Adrenal gland (tissue), 12 donors: ENCODE data around the gene RASA3. TPM values are rescaled to one million over a fixed set of nuclear protein-coding genes. Genes with fewer than 3 reads are reported as not detected.

Experiments
- DNase-seq, 7 donors: peaks; one replicate each; pipeline ENCODE4 v3.0.0-alpha.2; 2019 to 2020
- H3K27ac ChIP-seq, 5 donors: fragments of 200-600 bp; sonication (generic) in 4 of 5; 1 replicate in 3 of 5; 2 replicates in 2 of 5; pipeline versions ENCODE4 v1.5.1 to v1.8.0; 2016 to 2020; ENCODE audit warnings: mild to moderate bottlenecking in 1 of 5
- H3K27me3 ChIP-seq: fragments of 200-600 bp; 2 replicates; pipeline ENCODE4 v1.8.0; 2021
- H3K36me3 ChIP-seq, 2 donors: fragments of 200-600 bp; replicated peaks in 1 of 2; 1 replicate in 1 of 2; 2 replicates in 1 of 2; pipeline versions ENCODE4 v1.5.1 to v1.8.0; 2018 to 2022
- H3K4me1 ChIP-seq, 2 donors: fragments of 200-600 bp; replicated peaks in 1 of 2; 1 replicate in 1 of 2; 2 replicates in 1 of 2; pipeline versions ENCODE4 v1.5.1 to v1.8.0; 2018 to 2021
- H3K4me3 ChIP-seq, 4 donors: fragments of 200-600 bp; sonication (generic) in 3 of 4; one replicate each; pipeline ENCODE4 v1.5.1; 2016 to 2018
- H3K9me3 ChIP-seq, 3 donors: fragments of 200-600 bp; sonication (generic) in 1 of 3; replicated peaks in 1 of 3; 1 replicate in 2 of 3; 2 replicates in 1 of 3; pipeline versions ENCODE4 v1.5.1 to v1.8.0; 2016 to 2021
- POLR2A ChIP-seq, 2 donors: fragments of 450-650 bp; IDR thresholded peaks; one replicate each; pipeline ENCODE4 v1.6.1; 2017; ENCODE audit warnings: antibody characterized with exemption in 2 of 2, mild to moderate bottlenecking in 2 of 2, moderate library complexity in 1 of 2
- WGBS, 4 donors: extraction: QIAGEN DNeasy Blood & Tissue Kit in 2 of 4; methylation state at CpG; one replicate each; pipeline versions ENCODE4 v1.1.5 to v1.1.7; 2013 to 2017; 5-methylcytosine and 5-hydroxymethylcytosine counted together
- intact Hi-C, 2 donors: fragments of 100-400 bp; cut with DNase I; formaldehyde crosslinking; loops; one replicate each; pipeline versions ENCODE4 v1.14.1 to v1.15.0; 2022 to 2023
- polyA plus RNA-seq, 3 donors: library from polyadenylated mRNA; stranded (reverse); fragments of 200-250 nt in 2 of 3; fragments of 350-450 nt in 1 of 3; fragmentation: Illumina TruSeq in 1 of 3; extraction: RNeasy Lipid Tissue Mini Kit (QIAGEN cat#74804) in 1 of 3; gene quantifications; one replicate each; pipeline ENCODE4 v1.2.3, GENCODE V29; 2013 to 2014
- total RNA-seq, 9 donors: library from RNA; depleted of rRNA in 4 of 9; stranded (reverse); fragments of >200 nt in 4 of 9; fragments of 120-200 nt in 1 of 9; fragmentation: NEBNext Ultra II Directional in 1 of 9; extraction: Animal tissue kit (Norgen Biotek cat#: 25700) in 1 of 9; gene quantifications; one replicate each; pipeline versions ENCODE4 v1.1.0 to v1.2.4, GENCODE V29; 2013 to 2023
- TF ChIP-seq, protein P1 (sequence below), 6 experiments: fragments of 450-650 bp in 4 of 6; fragments of 200-600 bp in 2 of 6; sonication (generic) in 1 of 6; IDR thresholded peaks; 1 replicate in 5 of 6; 2 replicates in 1 of 6; pipeline versions ENCODE4 v1.5.1 to v1.8.0; 2016 to 2021; ENCODE audit warnings: antibody characterized with exemption in 6 of 6, mild to moderate bottlenecking in 2 of 6, moderate library complexity in 1 of 6
- donor health status: healthy with polysubstance abuse.
- donor health status: Bipolar disorder and iron deficiency.
- donor health status: DM: yes; HTN: yes; CAD: no.
- donor health status: DM: no; HTN: no; CAD: no.
- donor health status: DM: no; HTN: no; CAD: no.
- donor health status: DM: yes; HTN: yes; CAD: no.

The RASA3 gene
- total and polyA plus RNA-seq, 12 donors = 2.2 to 11.7 (median 7.3) TPM

DNA sequence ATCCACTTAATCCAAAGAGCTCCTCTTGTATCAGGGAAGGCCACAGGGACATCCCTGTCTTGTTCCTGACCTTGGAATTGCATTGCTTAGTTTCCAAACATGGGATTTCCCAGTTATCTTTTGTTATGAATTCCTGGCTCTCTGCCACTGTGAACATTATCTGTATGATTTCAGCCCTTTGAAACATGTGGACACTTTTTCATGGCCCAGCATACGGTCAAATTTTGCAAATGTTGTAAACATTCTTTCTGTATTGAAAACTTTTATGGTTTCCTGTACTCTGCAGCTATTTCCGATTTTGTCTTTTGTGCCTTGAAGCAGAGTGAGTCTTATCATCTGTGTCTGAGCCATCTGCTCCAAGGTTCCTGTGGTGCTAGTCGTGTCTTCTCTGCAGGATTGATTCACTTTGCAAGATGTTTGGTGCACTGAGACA, 42.1 kb upstream of the RASA3 start:
- Histone ChIP-seq H3K4me1 (no peaks in the 10 kb centered on the region), H3K4me3 (no peak overlapping the region), H3K36me3 (no peaks in the 10 kb centered on the region), H3K27ac (no peak overlapping the region), H3K9me3 (peaks cover 0 to 7% (median 0%) of the 10 kb centered on the region in 3 donors), H3K27me3 (no peaks in the 10 kb centered on the region)
- DNase-seq = peak in 1 of 7 donors; percentile 12
- TF ChIP-seq, protein P1, sequence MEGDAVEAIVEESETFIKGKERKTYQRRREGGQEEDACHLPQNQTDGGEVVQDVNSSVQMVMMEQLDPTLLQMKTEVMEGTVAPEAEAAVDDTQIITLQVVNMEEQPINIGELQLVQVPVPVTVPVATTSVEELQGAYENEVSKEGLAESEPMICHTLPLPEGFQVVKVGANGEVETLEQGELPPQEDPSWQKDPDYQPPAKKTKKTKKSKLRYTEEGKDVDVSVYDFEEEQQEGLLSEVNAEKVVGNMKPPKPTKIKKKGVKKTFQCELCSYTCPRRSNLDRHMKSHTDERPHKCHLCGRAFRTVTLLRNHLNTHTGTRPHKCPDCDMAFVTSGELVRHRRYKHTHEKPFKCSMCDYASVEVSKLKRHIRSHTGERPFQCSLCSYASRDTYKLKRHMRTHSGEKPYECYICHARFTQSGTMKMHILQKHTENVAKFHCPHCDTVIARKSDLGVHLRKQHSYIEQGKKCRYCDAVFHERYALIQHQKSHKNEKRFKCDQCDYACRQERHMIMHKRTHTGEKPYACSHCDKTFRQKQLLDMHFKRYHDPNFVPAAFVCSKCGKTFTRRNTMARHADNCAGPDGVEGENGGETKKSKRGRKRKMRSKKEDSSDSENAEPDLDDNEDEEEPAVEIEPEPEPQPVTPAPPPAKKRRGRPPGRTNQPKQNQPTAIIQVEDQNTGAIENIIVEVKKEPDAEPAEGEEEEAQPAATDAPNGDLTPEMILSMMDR (IDR thresholded peaks at IDR 0.05) = no peak
- TF ChIP-seq POLR2A (IDR thresholded peaks at IDR 0.05) = no peak
- intact Hi-C loops = no loop called here
- 27 to 43% (median 36%) methylated on average over 3 of the region's 3 CpGs for WGBS, 4 donors

DNA sequence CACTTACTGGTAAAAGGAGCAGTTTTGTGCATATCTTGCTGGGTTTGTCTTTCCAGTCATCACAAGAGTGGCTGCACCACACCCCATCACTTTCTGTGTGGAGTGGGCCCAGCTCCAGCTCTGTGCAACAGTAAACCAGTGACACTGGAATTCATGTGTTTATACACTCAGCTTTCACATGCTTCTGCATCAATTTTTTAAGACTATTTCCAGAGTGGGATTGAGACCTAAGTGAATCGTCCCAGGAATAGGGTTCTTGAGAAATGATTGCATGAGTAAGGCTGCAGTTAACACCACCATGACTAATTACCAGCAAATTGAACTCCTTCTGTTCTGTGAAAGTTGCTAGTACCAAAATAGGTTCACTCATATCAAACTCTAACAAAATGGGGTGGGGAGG, 41.3 kb upstream of the RASA3 start:
- intact Hi-C loops = no loop called here
- H3K9me3 ChIP-seq = peaks cover 0 to 7% (median 0%) of the 10 kb centered on the region in 3 donors
- no peaks in the 10 kb centered on the region for H3K4me1 ChIP-seq
- no peaks in the 10 kb centered on the region for H3K36me3 ChIP-seq
- 39 to 75% (median 66%) methylated on average over 1 of the region's 1 CpG for WGBS, 4 donors
- H3K4me3 ChIP-seq = no peak overlapping the region
- no peak for DNase-seq
- no peaks in the 10 kb centered on the region for H3K27me3 ChIP-seq
- no peak for TF ChIP-seq POLR2A (IDR thresholded peaks at IDR 0.05)
- TF ChIP-seq, protein P1 (IDR thresholded peaks at IDR 0.05) = no peak
- no peak overlapping the region for H3K27ac ChIP-seq

DNA sequence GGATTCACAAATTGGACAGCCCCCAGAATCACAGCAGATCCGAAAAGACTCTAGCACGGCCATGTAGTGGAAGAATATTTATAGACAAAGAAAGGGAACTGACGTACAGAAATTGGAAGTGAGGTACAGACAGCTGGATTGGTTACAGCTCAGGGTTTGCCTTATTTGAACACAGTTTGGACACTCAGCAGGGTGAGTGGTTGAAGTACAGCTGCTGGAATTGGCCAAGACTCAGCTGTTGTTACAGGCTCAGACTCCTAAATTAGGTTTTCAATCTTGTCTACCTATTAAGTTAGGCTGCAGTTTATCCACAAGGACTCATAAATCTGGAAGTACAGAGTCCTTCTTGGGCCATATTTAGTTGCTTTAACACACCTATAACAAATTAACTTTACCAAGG, 40.8 kb upstream of the RASA3 start:
- 81 to 89% (median 86%) methylated on average over 3 of the region's 3 CpGs for WGBS, 4 donors
- H3K27me3 ChIP-seq = no peaks in the 10 kb centered on the region
- no peaks in the 10 kb centered on the region for H3K36me3 ChIP-seq
- H3K4me1 ChIP-seq = no peaks in the 10 kb centered on the region
- peaks cover 0 to 7% (median 0%) of the 10 kb centered on the region in 3 donors for H3K9me3 ChIP-seq
- no peak for DNase-seq
- H3K27ac ChIP-seq = no peak overlapping the region
- TF ChIP-seq, protein P1 (IDR thresholded peaks at IDR 0.05) = no peak
- no peak for TF ChIP-seq POLR2A (IDR thresholded peaks at IDR 0.05)
- no peak overlapping the region for H3K4me3 ChIP-seq
- intact Hi-C loops = no loop called here

DNA sequence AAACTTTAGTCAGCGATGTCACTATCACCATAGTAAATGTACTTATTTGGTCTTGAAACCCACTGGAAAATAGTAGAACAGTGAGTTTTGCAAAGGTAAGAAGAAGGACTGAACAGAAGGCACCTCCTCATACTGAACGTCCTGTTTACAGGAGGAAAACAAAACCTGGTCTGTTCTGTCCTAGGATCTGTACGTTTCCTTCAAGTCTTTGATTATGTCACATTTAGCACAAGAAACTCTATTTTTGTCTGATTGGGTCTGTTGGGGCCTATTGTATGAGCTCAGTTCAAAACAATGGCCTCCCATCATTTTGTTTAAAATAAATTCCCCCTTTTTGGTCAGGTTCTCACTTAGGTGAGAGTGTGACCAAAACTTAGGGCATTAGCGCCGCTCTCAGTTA, 35.5 kb upstream of the RASA3 start:
- TF ChIP-seq, protein P1 (IDR thresholded peaks at IDR 0.05) = no peak
- TF ChIP-seq POLR2A (IDR thresholded peaks at IDR 0.05) = no peak
- Histone ChIP-seq H3K27me3 (peaks cover 6% of the 10 kb centered on the region), H3K4me3 (no peak overlapping the region), H3K4me1 (peaks cover 0 to 4% of the 10 kb centered on the region in 2 donors), H3K9me3 (peaks cover 0 to under 1% (median 0%) of the 10 kb centered on the region in 3 donors), H3K27ac (no peak overlapping the region), H3K36me3 (no peaks in the 10 kb centered on the region)
- no peak for DNase-seq
- 87 to 96% (median 91%) methylated on average over 5 of the region's 5 CpGs for WGBS, 4 donors
- intact Hi-C loops = no loop called here
